Measurements from ENCODE around the gene ZCCHC24. TPM values are rescaled to one million over a fixed set of nuclear protein-coding genes. Genes with fewer than 3 reads are reported as not detected.

The ZCCHC24 gene
- total RNA-seq, 2 experiments from 2014 or later = 0.98 to 2.2 TPM

DNA sequence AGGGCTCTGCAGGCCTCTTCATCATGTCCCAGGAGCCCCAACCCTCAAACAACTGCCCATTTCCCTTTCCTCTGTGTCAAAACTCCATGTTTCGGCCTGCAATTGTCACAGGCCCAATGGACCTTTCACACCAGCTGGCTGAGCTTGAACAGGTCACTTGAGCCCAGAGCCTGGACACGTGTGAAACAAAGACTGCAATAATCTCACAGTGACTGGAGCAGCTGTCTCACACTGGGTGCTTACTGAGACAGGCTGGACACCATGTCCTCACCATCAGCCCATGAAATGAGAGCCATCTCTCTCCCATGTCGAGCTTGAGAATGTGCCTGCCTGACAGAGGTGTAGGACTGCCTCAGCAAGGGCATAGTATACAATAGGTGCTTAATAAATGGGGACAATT, 47.4 kb upstream of the ZCCHC24 start:
- intact Hi-C loops (cut with micrococcal nuclease; ENCODE audit: unreplicated experiment) = no loop called here
- ChIA-PET CTCF (ENCODE audit: unreplicated experiment) (no interaction called here), POLR2A (interaction anchor here (0.6 to 0.7 kb wide), 2 partner anchors 25 to 169 kb away, joined by 3 to 7 read pairs; no protein-coding TSS in a partner anchor)
- Histone ChIP-seq H3K79me2 (ENCODE audit: insufficient read depth, low read depth, low read length) (no peaks in the 10 kb centered on the region), H2AFZ (ENCODE audit: low read length) (no peak overlapping the region), H3K4me3 (ENCODE audit: low read depth, low read length, poor library complexity, severe bottlenecking) (no peak overlapping the region), H3K36me3 (ENCODE audit: insufficient read depth, low read length) (no peaks in the 10 kb centered on the region), H3K27ac (ENCODE audit: low read depth, low read length, poor library complexity, severe bottlenecking) (no peak overlapping the region), H3K9me2 (ENCODE audit: insufficient read depth, low read length) (no peaks in the 10 kb centered on the region), H4K20me1 (ENCODE audit: insufficient read depth, low read length) (no peaks in the 10 kb centered on the region), H3K4me1 (ENCODE audit: insufficient read depth, low read length, poor library complexity, severe bottlenecking) (no peaks in the 10 kb centered on the region), H3K4me2 (ENCODE audit: low read length) (no peak overlapping the region), H3K9me3 (ENCODE audit: low read length) (no peaks in the 10 kb centered on the region)
- TF ChIP-seq, protein P1, sequence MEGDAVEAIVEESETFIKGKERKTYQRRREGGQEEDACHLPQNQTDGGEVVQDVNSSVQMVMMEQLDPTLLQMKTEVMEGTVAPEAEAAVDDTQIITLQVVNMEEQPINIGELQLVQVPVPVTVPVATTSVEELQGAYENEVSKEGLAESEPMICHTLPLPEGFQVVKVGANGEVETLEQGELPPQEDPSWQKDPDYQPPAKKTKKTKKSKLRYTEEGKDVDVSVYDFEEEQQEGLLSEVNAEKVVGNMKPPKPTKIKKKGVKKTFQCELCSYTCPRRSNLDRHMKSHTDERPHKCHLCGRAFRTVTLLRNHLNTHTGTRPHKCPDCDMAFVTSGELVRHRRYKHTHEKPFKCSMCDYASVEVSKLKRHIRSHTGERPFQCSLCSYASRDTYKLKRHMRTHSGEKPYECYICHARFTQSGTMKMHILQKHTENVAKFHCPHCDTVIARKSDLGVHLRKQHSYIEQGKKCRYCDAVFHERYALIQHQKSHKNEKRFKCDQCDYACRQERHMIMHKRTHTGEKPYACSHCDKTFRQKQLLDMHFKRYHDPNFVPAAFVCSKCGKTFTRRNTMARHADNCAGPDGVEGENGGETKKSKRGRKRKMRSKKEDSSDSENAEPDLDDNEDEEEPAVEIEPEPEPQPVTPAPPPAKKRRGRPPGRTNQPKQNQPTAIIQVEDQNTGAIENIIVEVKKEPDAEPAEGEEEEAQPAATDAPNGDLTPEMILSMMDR (conservative IDR thresholded peaks at IDR 0.05; ENCODE audit: low read length) = no peak
- no peak for TF ChIP-seq EZH2phosphoT487 (IDR thresholded peaks at IDR 0.05; ENCODE audit: borderline replicate concordance, low read depth, low read length)
- no TSS peak for BruUV-seq (replicated peaks)
- no peak for DNase-seq (ENCODE audit: low spot score)

- BruUV-seq (replicated peaks) = no TSS peak
- no peaks in the 10 kb centered on the region for H3K4me1 ChIP-seq (ENCODE audit: insufficient read depth, low read length, poor library complexity, severe bottlenecking)
- intact Hi-C loops (cut with micrococcal nuclease; ENCODE audit: unreplicated experiment) = no loop called here
- no peak overlapping the region for H3K27ac ChIP-seq (ENCODE audit: low read depth, low read length, poor library complexity, severe bottlenecking)
- TF ChIP-seq, protein P1 (conservative IDR thresholded peaks at IDR 0.05; ENCODE audit: low read length) = no peak
- no peak for TF ChIP-seq EZH2phosphoT487 (IDR thresholded peaks at IDR 0.05; ENCODE audit: borderline replicate concordance, low read depth, low read length)
- H2AFZ ChIP-seq (ENCODE audit: low read length) = no peak overlapping the region
- no peaks in the 10 kb centered on the region for H3K9me3 ChIP-seq (ENCODE audit: low read length)
- no peak overlapping the region for H3K4me3 ChIP-seq (ENCODE audit: low read depth, low read length, poor library complexity, severe bottlenecking)
- no peaks in the 10 kb centered on the region for H4K20me1 ChIP-seq (ENCODE audit: insufficient read depth, low read length)
- DNase-seq (ENCODE audit: low spot score) = no peak
- no peaks in the 10 kb centered on the region for H3K9me2 ChIP-seq (ENCODE audit: insufficient read depth, low read length)
- ChIA-PET CTCF (ENCODE audit: unreplicated experiment) (no interaction called here), POLR2A (interaction anchor here (0.6 to 0.7 kb wide), 2 partner anchors 25 to 169 kb away, joined by 3 to 7 read pairs; no protein-coding TSS in a partner anchor)
- H3K36me3 ChIP-seq (ENCODE audit: insufficient read depth, low read length) = no peaks in the 10 kb centered on the region
- no peaks in the 10 kb centered on the region for H3K79me2 ChIP-seq (ENCODE audit: insufficient read depth, low read depth, low read length)
- no peak overlapping the region for H3K4me2 ChIP-seq (ENCODE audit: low read length)
Measured at GRCh38 chr10:79492256-79492655, 46.8 kb upstream of the ZCCHC24 start.

GRCh38 chr10:79491143-79491835, 45.9 kb upstream of the ZCCHC24 start:
- intact Hi-C loops (cut with micrococcal nuclease; ENCODE audit: unreplicated experiment) = no loop called here
- no peaks in the 10 kb centered on the region for H3K9me2 ChIP-seq (ENCODE audit: insufficient read depth, low read length)
- BruUV-seq (replicated peaks) = no TSS peak
- POLR2A ChIA-PET = no interaction called here
- no peaks in the 10 kb centered on the region for H3K36me3 ChIP-seq (ENCODE audit: insufficient read depth, low read length)
- H2AFZ ChIP-seq (ENCODE audit: low read length) = no peak overlapping the region
- H3K4me3 ChIP-seq (ENCODE audit: low read depth, low read length, poor library complexity, severe bottlenecking) = no peak overlapping the region
- no peaks in the 10 kb centered on the region for H3K4me1 ChIP-seq (ENCODE audit: insufficient read depth, low read length, poor library complexity, severe bottlenecking)
- H3K4me2 ChIP-seq (ENCODE audit: low read length) = no peak overlapping the region
- CTCF ChIA-PET (ENCODE audit: unreplicated experiment) = interaction anchor here (0.6 kb wide), 1 partner anchor 91 kb away, joined by 3 read pairs; no protein-coding TSS in a partner anchor
- H4K20me1 ChIP-seq (ENCODE audit: insufficient read depth, low read length) = no peaks in the 10 kb centered on the region
- no peaks in the 10 kb centered on the region for H3K9me3 ChIP-seq (ENCODE audit: low read length)
- no peaks in the 10 kb centered on the region for H3K79me2 ChIP-seq (ENCODE audit: insufficient read depth, low read depth, low read length)
- H3K27ac ChIP-seq (ENCODE audit: low read depth, low read length, poor library complexity, severe bottlenecking) = no peak overlapping the region
- no peak for TF ChIP-seq EZH2phosphoT487 (IDR thresholded peaks at IDR 0.05; ENCODE audit: borderline replicate concordance, low read depth, low read length)
- TF ChIP-seq, protein P1 (conservative IDR thresholded peaks at IDR 0.05; ENCODE audit: low read length) = peak; percentile 55
- DNase-seq (ENCODE audit: low spot score) = peak; percentile 8

Measured in OCI-LY7 (cell line).